Sigmoid colon (tissue), 7 donors: Measurements from ENCODE around the gene DSCAML1. TPM values are rescaled to one million over a fixed set of nuclear protein-coding genes. Genes with fewer than 3 reads are reported as not detected.

Experiments
- DNase-seq: peaks from one replicate; pipeline ENCODE4 v3.0.0-alpha.2; 2019
- H3K27ac ChIP-seq, 4 donors: fragments of 200-600 bp; sonication (generic); one replicate each; pipeline ENCODE4 v1.5.1; 2016 to 2019; ENCODE audit warnings: mild to moderate bottlenecking in 1 of 4
- H3K27me3 ChIP-seq, 3 donors: fragments of 200-600 bp; sonication (generic); one replicate each; pipeline ENCODE4 v1.5.1; 2019; ENCODE audit warnings: mild to moderate bottlenecking in 1 of 3
- H3K36me3 ChIP-seq, 4 donors: fragments of 200-600 bp; sonication (generic); one replicate each; pipeline ENCODE4 v1.5.1; 2016 to 2019
- H3K4me1 ChIP-seq, 4 donors: fragments of 200-600 bp; sonication (generic); one replicate each; pipeline ENCODE4 v1.5.1; 2017 to 2019
- H3K4me3 ChIP-seq, 4 donors: fragments of 200-600 bp; sonication (generic); one replicate each; pipeline ENCODE4 v1.5.1; 2017 to 2019; ENCODE audit warnings: mild to moderate bottlenecking in 2 of 4, moderate library complexity in 1 of 4
- H3K9me3 ChIP-seq, 4 donors: fragments of 200-600 bp in 3 of 4; sonication (generic) in 3 of 4; one replicate each; pipeline versions ENCODE4 v1.5.1 to v1.6.1; 2013 to 2019
- CTCF ChIP-seq, 4 experiments: fragments of 450-650 bp in 3 of 4; fragments of 200-600 bp in 1 of 4; IDR thresholded peaks; one replicate each; pipeline ENCODE4 v1.5.1; 2016 to 2019; ENCODE audit warnings: antibody characterized with exemption in 4 of 4, mild to moderate bottlenecking in 3 of 4, moderate library complexity in 2 of 4
- EP300 ChIP-seq, 4 donors: sonication (generic); formaldehyde crosslinking; IDR thresholded peaks; one replicate each; pipeline ENCODE4 v1.6.1; 2017; ENCODE audit warnings: antibody characterized with exemption in 4 of 4
- POLR2A ChIP-seq, 2 donors: fragments of 450-650 bp; IDR thresholded peaks; one replicate each; pipeline ENCODE4 v1.6.1; 2016; ENCODE audit warnings: antibody characterized with exemption in 2 of 2, mild to moderate bottlenecking in 2 of 2, moderate library complexity in 2 of 2
- POLR2AphosphoS5 ChIP-seq, 4 donors: sonication (generic); formaldehyde crosslinking; IDR thresholded peaks; one replicate each; pipeline ENCODE4 v1.6.1; 2017; ENCODE audit warnings: antibody characterized with exemption in 4 of 4
- WGBS, 2 donors: extraction: QIAGEN DNeasy Blood & Tissue Kit; methylation state at CpG; one replicate each; pipeline ENCODE4 v1.1.7; 2013; 5-methylcytosine and 5-hydroxymethylcytosine counted together
- intact Hi-C: fragments of 100-400 bp; cut with DNase I; formaldehyde crosslinking; loops from one replicate; pipeline ENCODE4 v1.15.1; 2023
- polyA plus RNA-seq, 3 donors: library from polyadenylated mRNA; stranded (reverse); fragments of 200-250 nt; gene quantifications; one replicate each; pipeline ENCODE4 v1.2.3, GENCODE V29; 2013
- total RNA-seq, 4 donors: library from RNA; depleted of rRNA; stranded (reverse); fragments of >200 nt; gene quantifications; one replicate each; pipeline ENCODE4 v1.1.0, GENCODE V29; 2016
- donor health status: healthy with polysubstance abuse.
- donor health status: Bipolar disorder and iron deficiency.
- donor health status: healthy.

The DSCAML1 gene
- total and polyA plus RNA-seq, 7 donors: under 0.01 to 7.5 (median 1.2) TPM

GRCh38 chr11:117554601-117555333 lies 242.2 kb downstream of the DSCAML1 start:
- no peaks in the 10 kb centered on the region for H3K27me3 ChIP-seq
- DNase-seq: no peak
- H3K4me1 ChIP-seq: no peaks in the 10 kb centered on the region
- no peak overlapping the region for H3K27ac ChIP-seq
- H3K4me3 ChIP-seq: no peak overlapping the region
- TF ChIP-seq POLR2AphosphoS5 (IDR thresholded peaks at IDR 0.05) (no peak), POLR2A (IDR thresholded peaks at IDR 0.05) (no peak), EP300 (IDR thresholded peaks at IDR 0.05) (no peak), CTCF (IDR thresholded peaks at IDR 0.05) (no peak)
- WGBS, 2 donors: 24 to 73% methylated on average over 7 of the region's 7 CpGs
- intact Hi-C loops: no loop called here
- no peaks in the 10 kb centered on the region for H3K36me3 ChIP-seq
- H3K9me3 ChIP-seq: no peaks in the 10 kb centered on the region

- Histone ChIP-seq H3K36me3 (no peaks in the 10 kb centered on the region), H3K4me1 (no peaks in the 10 kb centered on the region), H3K27ac (no peak overlapping the region), H3K4me3 (no peak overlapping the region), H3K27me3 (no peaks in the 10 kb centered on the region), H3K9me3 (no peaks in the 10 kb centered on the region)
- DNase-seq: no peak
- 92 to 95% methylated on average over 9 of the region's 9 CpGs for WGBS, 2 donors
- intact Hi-C loops: no loop called here
- TF ChIP-seq POLR2AphosphoS5 (IDR thresholded peaks at IDR 0.05) (no peak), EP300 (IDR thresholded peaks at IDR 0.05) (no peak), POLR2A (IDR thresholded peaks at IDR 0.05) (no peak), CTCF (IDR thresholded peaks at IDR 0.05) (no peak)
Measured at GRCh38 chr11:117552626-117553025, 244.4 kb downstream of the DSCAML1 start.

- no peak for DNase-seq
- 85 to 86% methylated on average over 12 of the region's 12 CpGs for WGBS, 2 donors
- no peaks in the 10 kb centered on the region for H3K4me1 ChIP-seq
- H3K27ac ChIP-seq: no peak overlapping the region
- no peaks in the 10 kb centered on the region for H3K9me3 ChIP-seq
- no peaks in the 10 kb centered on the region for H3K27me3 ChIP-seq
- TF ChIP-seq EP300 (IDR thresholded peaks at IDR 0.05) (no peak), POLR2A (IDR thresholded peaks at IDR 0.05) (no peak), POLR2AphosphoS5 (IDR thresholded peaks at IDR 0.05) (no peak), CTCF (IDR thresholded peaks at IDR 0.05) (no peak)
- no peaks in the 10 kb centered on the region for H3K36me3 ChIP-seq
- intact Hi-C loops: no loop called here
- H3K4me3 ChIP-seq: no peak overlapping the region
Measured at GRCh38 chr11:117551761-117552343, 245.2 kb downstream of the DSCAML1 start.

- DNase-seq: no peak
Measured at GRCh38 chr11:117550466-117550865, 246.6 kb downstream of the DSCAML1 start.

More at GRCh38 chr11:117550466-117550865, 246.6 kb downstream of the DSCAML1 start:
- H3K27ac ChIP-seq: no peak overlapping the region
- no peaks in the 10 kb centered on the region for H3K27me3 ChIP-seq
- intact Hi-C loops: no loop called here
- no peaks in the 10 kb centered on the region for H3K9me3 ChIP-seq
- H3K4me1 ChIP-seq: no peaks in the 10 kb centered on the region
- TF ChIP-seq EP300 (IDR thresholded peaks at IDR 0.05) (no peak), CTCF (IDR thresholded peaks at IDR 0.05) (no peak), POLR2AphosphoS5 (IDR thresholded peaks at IDR 0.05) (no peak), POLR2A (IDR thresholded peaks at IDR 0.05) (no peak)
- WGBS, 2 donors: 92 to 93% methylated on average over 7 of the region's 7 CpGs
- no peak overlapping the region for H3K4me3 ChIP-seq
- H3K36me3 ChIP-seq: no peaks in the 10 kb centered on the region
